Stimulated activated memory B cell treated with anti-CD40 and anti-IgM and Interleukin-4, amounts not matched to agents 10 μg/mL and 1 μg/mL and 100 μg/mL, for 72 hours (primary cell): ENCODE measurements around the gene LYL1.

Experiments
- ATAC-seq: fragments of 150-1000 bp; cut with Tn5 transposase; 2 replicates; pipeline ENCODE4 v1.10.0; 2021
- H3K27ac Mint-ChIP-seq: one replicate; pipeline ENCODE4 v1.8.0; 2022; ENCODE audit warnings: mild to moderate bottlenecking, mixed read lengths
- H3K27me3 Mint-ChIP-seq: one replicate; pipeline ENCODE4 v1.8.0; 2022; ENCODE audit warnings: mixed read lengths
- H3K36me3 Mint-ChIP-seq: one replicate; pipeline ENCODE4 v1.8.0; 2022; ENCODE audit warnings: mixed read lengths
- H3K4me1 Mint-ChIP-seq: one replicate; pipeline ENCODE4 v1.8.0; 2022; ENCODE audit warnings: mixed read lengths
- H3K4me3 Mint-ChIP-seq: one replicate; pipeline ENCODE4 v1.8.0; 2022; ENCODE audit warnings: mild to moderate bottlenecking, moderate library complexity, mixed read lengths
- H3K9me3 Mint-ChIP-seq: one replicate; pipeline ENCODE4 v1.8.0; 2022; ENCODE audit warnings: mixed read lengths

The LYL1 gene

DNA sequence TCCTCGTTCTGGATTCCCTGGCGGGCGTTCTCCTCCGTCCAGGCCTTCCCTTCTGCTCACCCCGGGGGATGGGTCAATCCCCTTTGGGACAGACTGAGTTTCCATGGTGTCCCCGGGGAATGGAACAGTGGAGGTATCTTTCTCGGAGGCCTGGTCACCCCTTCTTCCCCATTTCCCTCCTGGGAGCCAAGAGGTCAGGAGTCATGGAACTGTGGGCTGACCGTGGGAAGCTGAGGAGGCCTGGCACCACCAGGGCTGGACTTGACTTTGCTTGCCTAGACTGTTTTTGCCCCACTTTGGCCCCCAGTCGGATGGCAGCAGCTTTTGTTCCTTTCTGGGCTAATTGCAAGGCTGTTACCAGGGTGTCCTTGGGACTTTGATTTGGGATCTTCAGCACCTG lies 17.4 kb upstream of the LYL1 start:
- Mint-ChIP-seq H3K4me3 (peak overlapping the region; percentile 83), H3K27ac (peak overlapping the region; percentile 84), H3K4me1 (peaks cover 74% of the 10 kb centered on the region), H3K9me3 (no peaks in the 10 kb centered on the region), H3K36me3 (peaks cover 10% of the 10 kb centered on the region), H3K27me3 (no peaks in the 10 kb centered on the region)
- no peak for ATAC-seq

DNA sequence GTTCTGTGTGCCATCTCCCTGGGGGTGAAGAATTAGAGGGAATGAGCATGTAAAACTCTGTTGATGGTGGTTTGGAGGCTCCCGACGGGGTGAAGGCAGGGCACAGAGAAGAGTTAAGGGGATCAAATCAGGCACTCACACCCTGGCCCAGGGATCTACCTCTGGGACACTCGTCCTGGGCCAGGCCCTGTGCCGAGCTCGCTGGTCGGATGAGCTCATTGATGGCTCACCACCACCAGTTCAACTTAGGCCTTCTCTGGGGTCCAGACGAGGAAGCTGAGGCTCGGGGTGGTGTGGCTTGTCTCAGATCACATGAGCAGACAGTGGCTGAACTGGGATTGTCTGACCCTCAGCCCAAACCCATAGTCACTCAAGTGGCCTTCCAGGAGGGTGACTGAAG lies 17.0 kb upstream of the LYL1 start:
- Mint-ChIP-seq H3K36me3 (peaks cover 10% of the 10 kb centered on the region), H3K4me3 (peak overlapping the region; percentile 83), H3K4me1 (peaks cover 74% of the 10 kb centered on the region), H3K27ac (peak overlapping the region; percentile 80), H3K27me3 (no peaks in the 10 kb centered on the region), H3K9me3 (no peaks in the 10 kb centered on the region)
- no peak for ATAC-seq

DNA sequence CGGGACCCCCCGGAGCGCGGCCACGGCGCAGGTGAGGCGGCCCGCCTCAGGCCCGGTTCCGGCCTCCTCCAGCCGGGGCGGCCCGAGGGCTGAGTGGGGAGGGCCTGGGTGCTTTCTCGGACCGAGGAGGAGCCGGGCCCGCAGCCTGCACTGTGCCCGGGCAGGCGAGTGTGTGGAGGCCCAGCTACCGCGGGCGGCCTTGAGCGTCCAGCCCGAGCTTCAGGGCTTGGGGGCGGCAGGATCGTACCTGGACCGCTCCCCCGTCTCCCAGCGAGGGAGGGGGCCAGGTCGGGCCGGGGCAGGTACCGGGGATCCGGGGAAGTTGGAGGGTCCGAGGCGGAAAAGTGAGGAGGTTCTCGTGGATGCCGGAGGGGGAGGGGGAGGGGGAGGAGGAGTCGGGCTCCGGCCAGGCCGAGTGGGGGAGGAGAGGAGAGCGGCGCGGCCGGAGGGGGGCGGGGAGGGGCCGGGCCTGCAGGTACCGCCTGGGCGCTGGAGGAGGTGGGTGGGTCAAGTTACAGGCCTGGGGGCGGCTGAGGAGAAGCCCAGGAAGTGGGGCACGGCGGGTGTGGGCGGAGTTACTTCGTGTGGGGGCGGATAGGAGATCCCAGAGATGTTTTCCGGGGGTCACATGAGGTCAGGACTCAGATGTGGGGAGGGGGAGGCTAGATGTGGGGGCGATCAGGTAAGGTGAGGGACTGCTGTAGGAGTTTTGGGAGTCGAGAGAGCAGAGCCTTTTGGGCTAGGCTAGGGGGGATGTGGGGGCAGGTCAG lies 16.0 kb upstream of the LYL1 start:
- ATAC-seq, result peak; percentile 28
- Mint-ChIP-seq H3K27me3 (no peaks in the 10 kb centered on the region), H3K9me3 (no peaks in the 10 kb centered on the region), H3K4me3 (peak overlapping the region; percentile 83), H3K36me3 (peaks cover 6% of the 10 kb centered on the region), H3K27ac (peak overlapping the region; percentile 80), H3K4me1 (peaks cover 73% of the 10 kb centered on the region)

- H3K36me3 Mint-ChIP-seq, result peaks cover 6% of the 10 kb centered on the region
- H3K9me3 Mint-ChIP-seq, result no peaks in the 10 kb centered on the region
- no peaks in the 10 kb centered on the region for H3K27me3 Mint-ChIP-seq
- H3K4me1 Mint-ChIP-seq, result peaks cover 66% of the 10 kb centered on the region
- ATAC-seq, result peak; percentile 87
- H3K4me3 Mint-ChIP-seq, result peak within 1 kb of the TSS; percentile 97
- H3K27ac Mint-ChIP-seq, result peak within 1 kb of the TSS; percentile 91
Measured at GRCh38 chr19:13117772-13118423, 15.2 kb upstream of the LYL1 start, which contains the start of gene NACC1. NACC1 (plus strand) TSS chr19:13118264; CDS start chr19:13135208, 16,944 bp downstream.

DNA sequence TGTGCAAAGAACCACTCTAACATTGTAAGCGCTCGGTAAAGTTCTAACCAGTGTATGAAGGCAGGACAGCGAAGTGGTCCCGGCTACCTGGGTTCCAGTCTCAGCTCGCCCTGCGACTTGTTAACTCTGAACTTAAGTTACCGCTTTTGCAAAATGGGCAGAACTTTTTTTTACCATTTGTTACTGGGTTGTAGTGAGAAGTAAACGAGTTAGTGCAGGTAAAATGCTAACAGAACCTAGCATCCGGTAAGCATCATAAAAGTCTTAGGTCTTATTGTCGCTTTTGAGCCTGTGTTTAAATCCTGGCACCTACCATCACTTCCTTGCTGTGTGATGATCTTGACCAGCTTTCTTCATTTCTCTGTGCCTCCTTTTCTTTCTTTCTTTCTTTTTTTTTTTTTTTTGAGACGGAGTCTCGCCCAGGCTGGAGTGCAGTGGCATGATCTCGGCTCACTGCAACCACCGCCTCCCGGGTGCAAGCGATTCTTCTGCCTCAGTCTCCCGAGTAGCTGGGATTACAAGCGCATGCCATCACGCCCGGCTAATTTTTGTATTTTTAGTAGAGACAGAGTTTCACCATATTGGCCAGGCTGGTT lies 14.6 kb upstream of the LYL1 start:
- Mint-ChIP-seq H3K4me3 (peak overlapping the region; percentile 97), H3K4me1 (peaks cover 60% of the 10 kb centered on the region), H3K36me3 (peaks cover 11% of the 10 kb centered on the region), H3K9me3 (no peaks in the 10 kb centered on the region), H3K27me3 (no peaks in the 10 kb centered on the region), H3K27ac (peak overlapping the region; percentile 91)
- ATAC-seq, result peak; percentile 3

DNA sequence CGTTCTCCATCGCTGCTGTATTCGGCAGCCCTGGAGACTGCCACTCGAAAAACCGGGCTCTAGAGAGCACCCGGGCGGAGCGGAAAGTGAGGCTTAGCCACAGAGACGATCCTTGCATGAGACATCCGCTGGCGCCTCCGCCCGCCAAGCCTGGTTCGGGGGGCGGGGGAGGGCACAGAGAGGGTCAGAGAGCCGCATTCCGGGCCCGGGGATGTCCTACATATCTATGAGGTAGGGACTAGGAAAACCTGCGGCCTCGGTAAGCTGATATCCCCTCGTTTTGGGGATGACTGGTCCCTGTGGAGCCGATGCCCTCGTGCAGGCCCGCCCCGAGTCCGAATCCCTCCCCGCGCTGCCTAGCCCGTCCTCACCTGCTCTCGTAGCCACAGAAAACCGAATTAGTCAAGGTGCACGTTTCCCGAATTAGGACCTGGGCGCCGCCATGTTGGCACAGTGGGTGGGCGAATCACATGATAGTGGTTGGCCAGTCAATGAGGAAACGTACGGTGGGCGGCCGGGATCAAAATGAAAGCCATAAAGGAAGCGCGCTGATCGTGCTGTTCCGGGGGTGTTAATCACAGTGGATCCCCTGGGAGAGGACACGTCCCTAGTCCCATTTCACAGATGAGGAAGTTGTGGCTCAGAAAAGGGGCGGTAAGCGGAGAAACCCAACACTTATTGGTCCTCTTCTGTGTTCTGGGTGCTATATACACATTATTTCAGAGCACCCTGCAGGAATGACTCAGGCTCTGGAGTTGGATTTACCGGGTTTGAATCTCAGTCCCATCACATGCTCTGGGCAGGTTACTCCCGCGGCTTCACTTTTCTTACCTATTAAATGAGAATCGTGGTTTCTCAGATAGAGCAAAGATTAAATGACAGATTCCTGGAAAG lies 13.9 kb upstream of the LYL1 start, which contains the start of gene TRMT1:
TRMT1 (minus strand) TSS at position 459 of the 894 bp plus-strand sequence; CDS start at position 118, 341 bp downstream.
- peak within 1 kb of the TSS; percentile 91 for H3K27ac Mint-ChIP-seq
- peaks cover 53% of the 10 kb centered on the region for H3K4me1 Mint-ChIP-seq
- peaks cover 11% of the 10 kb centered on the region for H3K36me3 Mint-ChIP-seq
- no peaks in the 10 kb centered on the region for H3K27me3 Mint-ChIP-seq
- ATAC-seq, result peak; percentile 79
- no peaks in the 10 kb centered on the region for H3K9me3 Mint-ChIP-seq
- peak within 1 kb of the TSS; percentile 97 for H3K4me3 Mint-ChIP-seq

- Mint-ChIP-seq H3K4me3 (peak overlapping the region; percentile 97), H3K27me3 (no peaks in the 10 kb centered on the region), H3K36me3 (peaks cover 11% of the 10 kb centered on the region), H3K27ac (peak overlapping the region; percentile 91), H3K9me3 (no peaks in the 10 kb centered on the region), H3K4me1 (peaks cover 46% of the 10 kb centered on the region)
- no peak for ATAC-seq
Measured at GRCh38 chr19:13115936-13116281, 13.3 kb upstream of the LYL1 start.

DNA sequence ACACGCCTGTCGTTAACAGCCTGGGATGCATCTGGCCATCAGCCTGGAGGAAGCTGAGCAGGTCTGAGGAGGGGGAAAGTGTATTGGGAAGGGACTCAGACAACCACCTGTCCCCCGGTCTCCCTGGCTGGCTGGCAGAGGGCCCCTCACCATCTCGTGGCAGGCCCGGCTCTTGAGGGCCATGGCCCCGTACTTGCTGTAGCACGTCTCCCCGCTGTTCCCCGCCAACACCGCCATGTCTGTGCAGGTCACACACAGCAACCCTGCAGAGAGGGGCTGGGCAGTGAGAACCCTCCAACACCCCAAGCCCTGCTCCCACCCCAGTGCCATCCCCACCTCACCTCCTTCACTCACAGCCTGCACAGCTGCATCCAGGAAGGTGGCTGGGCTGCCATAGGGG lies 9.9 kb upstream of the LYL1 start:
- Mint-ChIP-seq H3K9me3 (no peaks in the 10 kb centered on the region), H3K27me3 (no peaks in the 10 kb centered on the region)

DNA sequence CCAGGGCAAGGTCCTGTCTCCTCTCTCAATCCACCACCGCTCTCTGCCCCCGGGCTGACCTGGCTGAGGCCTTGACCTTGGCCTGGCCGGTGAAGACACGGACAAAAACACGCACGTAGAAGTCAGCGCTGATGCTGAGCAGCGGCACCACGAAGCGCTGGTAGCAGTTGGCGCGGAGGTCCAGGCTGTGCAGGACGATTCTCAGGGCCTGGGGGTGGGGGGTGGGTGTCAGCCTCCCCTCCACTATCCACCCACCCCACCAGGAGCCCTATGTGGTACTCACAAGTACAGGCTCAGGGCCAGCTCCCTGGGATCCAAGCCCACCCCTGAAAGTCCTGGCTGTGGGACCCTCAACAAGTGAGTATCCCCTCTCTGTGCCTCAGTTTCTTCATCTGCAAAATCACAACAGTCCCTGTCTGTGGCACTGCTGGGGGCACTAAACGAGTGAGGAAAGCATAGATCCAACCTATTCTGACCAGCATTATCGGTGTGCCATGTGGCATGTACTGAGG lies 7.5 kb upstream of the LYL1 start:
- peaks cover 26% of the 10 kb centered on the region for H3K36me3 Mint-ChIP-seq
- no peaks in the 10 kb centered on the region for H3K27me3 Mint-ChIP-seq
- H3K27ac Mint-ChIP-seq, result peak overlapping the region; percentile 60
- peaks cover 22% of the 10 kb centered on the region for H3K4me1 Mint-ChIP-seq
- no peaks in the 10 kb centered on the region for H3K9me3 Mint-ChIP-seq
- H3K4me3 Mint-ChIP-seq, result no peak overlapping the region
- no peak for ATAC-seq

More for the DNA sequence above, 9.9 kb upstream of the LYL1 start:
- no peak for ATAC-seq
- Mint-ChIP-seq H3K36me3 (peaks cover 28% of the 10 kb centered on the region), H3K4me3 (no peak overlapping the region), H3K27ac (no peak overlapping the region), H3K4me1 (peaks cover 23% of the 10 kb centered on the region)

GRCh38 chr19:13109361-13110098 lies 6.9 kb upstream of the LYL1 start:
- no peak for ATAC-seq
- peak overlapping the region; percentile 60 for H3K27ac Mint-ChIP-seq
- no peaks in the 10 kb centered on the region for H3K9me3 Mint-ChIP-seq
- H3K4me1 Mint-ChIP-seq, result peaks cover 27% of the 10 kb centered on the region
- H3K4me3 Mint-ChIP-seq, result no peak overlapping the region
- H3K36me3 Mint-ChIP-seq, result peaks cover 26% of the 10 kb centered on the region
- no peaks in the 10 kb centered on the region for H3K27me3 Mint-ChIP-seq

DNA sequence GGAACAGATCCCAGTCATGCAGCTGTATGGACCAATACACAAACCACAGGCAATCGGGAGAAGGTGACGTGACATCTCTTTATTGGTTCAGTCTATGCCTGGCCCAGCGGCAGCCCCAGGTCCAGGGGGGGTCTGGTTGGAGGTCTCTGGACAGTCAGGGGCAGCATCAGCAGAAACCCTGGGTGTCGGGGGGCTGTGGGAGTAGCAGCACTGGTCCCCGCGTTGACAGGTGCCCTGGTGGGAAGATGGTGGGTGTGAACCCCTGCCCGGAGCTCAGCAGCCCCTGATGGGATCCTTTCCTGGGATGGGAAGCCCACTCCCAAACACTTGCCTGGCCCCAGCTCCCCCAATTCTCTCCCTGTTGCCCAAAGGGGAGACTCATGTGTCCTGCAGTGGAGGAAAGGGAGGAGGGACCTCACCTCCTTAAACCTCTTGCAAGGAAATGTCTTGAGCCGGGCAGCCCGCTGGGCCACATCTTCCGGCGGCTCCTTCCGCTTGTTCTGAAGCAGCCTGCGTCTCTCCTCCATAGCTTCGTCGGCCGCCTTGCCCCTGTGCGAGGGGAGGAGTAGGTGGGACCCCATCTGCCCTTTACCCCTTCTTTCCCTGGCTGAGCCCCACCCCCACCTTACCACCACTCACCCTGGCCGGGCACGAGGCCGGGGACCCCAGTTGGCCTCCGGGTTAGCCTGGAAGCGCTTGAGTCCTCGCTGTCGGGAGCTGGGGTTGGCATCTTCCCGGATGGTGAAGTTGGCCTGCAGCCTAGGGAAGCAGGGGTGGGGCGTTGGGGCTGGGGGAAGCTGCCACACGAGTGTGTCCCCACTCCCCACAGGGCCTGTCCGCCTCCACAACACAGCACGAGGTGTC lies 2.4 kb upstream of the LYL1 start:
- no peaks in the 10 kb centered on the region for H3K27me3 Mint-ChIP-seq
- peak overlapping the region; percentile 92 for H3K27ac Mint-ChIP-seq
- H3K36me3 Mint-ChIP-seq, result peaks cover 20% of the 10 kb centered on the region
- H3K4me3 Mint-ChIP-seq, result peak overlapping the region; percentile 85
- no peak for ATAC-seq
- H3K9me3 Mint-ChIP-seq, result no peaks in the 10 kb centered on the region
- H3K4me1 Mint-ChIP-seq, result peaks cover 65% of the 10 kb centered on the region

GRCh38 chr19:13104360-13104847 lies 1.7 kb upstream of the LYL1 start:
- Mint-ChIP-seq H3K27ac (peak overlapping the region; percentile 92), H3K27me3 (no peaks in the 10 kb centered on the region), H3K36me3 (peaks cover 23% of the 10 kb centered on the region), H3K4me3 (peak overlapping the region; percentile 85), H3K9me3 (no peaks in the 10 kb centered on the region), H3K4me1 (peaks cover 72% of the 10 kb centered on the region)
- peak; percentile 74 for ATAC-seq
